H7 (cell line): ENCODE results near the gene GSX2. TPM values are rescaled to one million over a fixed set of nuclear protein-coding genes. Genes with fewer than 3 reads are reported as not detected.
"Not testable (repeated sequence)": the region's sequence is repeated elsewhere in the genome, so short reads cannot be mapped to it uniquely, and the experiment has no call there.

ENCODE experiments used
- DNase-seq: peaks from one replicate; pipeline ENCODE4 v3.0.0; 2012
- H3K27me3 ChIP-seq: 2 replicates; pipeline ENCODE4 v1.6.0; 2011; ENCODE audit warnings: mild to moderate bottlenecking, low read length; ENCODE audit not compliant: control insufficient read depth, insufficient read depth
- H3K36me3 ChIP-seq: replicated peaks from 2 replicates; pipeline ENCODE4 v1.5.1; 2011; ENCODE audit warnings: low read length; ENCODE audit not compliant: control insufficient read depth, insufficient read depth
- H3K4me3 ChIP-seq: 2 replicates; pipeline ENCODE4 v1.5.1; 2011; ENCODE audit warnings: low read depth, mild to moderate bottlenecking, control low read depth, low read length, moderate library complexity; ENCODE audit not compliant: insufficient read depth
- total RNA-seq: library from RNA; depleted of rRNA; stranded (reverse); fragments of >200 nt; shearing (Covaris generic); gene quantifications from 2 replicates; pipeline ENCODE4 v1.2.3, GENCODE V29; 2014

Gene GSX2
- total RNA-seq, 1 experiment from 2014 or later, result 0.07 TPM

DNA sequence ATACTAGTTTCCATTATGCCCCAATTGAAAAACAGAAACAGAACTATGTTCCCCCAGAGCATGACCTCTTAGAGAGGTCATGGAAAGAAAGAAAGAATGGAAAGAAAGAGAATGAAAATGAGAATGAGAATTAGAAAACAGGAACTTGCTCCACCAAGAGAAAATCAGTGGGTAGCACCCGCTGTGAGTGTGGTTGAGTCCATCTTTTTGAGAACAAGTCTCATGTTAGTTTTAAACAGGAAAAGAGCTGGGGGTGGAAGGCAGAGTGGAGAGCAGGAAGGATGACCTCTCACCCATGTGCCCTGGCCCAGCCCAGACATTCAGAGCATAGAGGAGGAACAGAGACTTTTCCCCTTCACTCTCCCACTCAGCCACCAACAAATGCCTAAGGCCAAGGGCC is 4.9 kb downstream of the GSX2 start:
- no peak for DNase-seq
- H3K4me3 ChIP-seq, result no peak overlapping the region
- no peaks in the 10 kb centered on the region for H3K36me3 ChIP-seq
- H3K27me3 ChIP-seq, result peaks cover 90% of the 10 kb centered on the region

DNA sequence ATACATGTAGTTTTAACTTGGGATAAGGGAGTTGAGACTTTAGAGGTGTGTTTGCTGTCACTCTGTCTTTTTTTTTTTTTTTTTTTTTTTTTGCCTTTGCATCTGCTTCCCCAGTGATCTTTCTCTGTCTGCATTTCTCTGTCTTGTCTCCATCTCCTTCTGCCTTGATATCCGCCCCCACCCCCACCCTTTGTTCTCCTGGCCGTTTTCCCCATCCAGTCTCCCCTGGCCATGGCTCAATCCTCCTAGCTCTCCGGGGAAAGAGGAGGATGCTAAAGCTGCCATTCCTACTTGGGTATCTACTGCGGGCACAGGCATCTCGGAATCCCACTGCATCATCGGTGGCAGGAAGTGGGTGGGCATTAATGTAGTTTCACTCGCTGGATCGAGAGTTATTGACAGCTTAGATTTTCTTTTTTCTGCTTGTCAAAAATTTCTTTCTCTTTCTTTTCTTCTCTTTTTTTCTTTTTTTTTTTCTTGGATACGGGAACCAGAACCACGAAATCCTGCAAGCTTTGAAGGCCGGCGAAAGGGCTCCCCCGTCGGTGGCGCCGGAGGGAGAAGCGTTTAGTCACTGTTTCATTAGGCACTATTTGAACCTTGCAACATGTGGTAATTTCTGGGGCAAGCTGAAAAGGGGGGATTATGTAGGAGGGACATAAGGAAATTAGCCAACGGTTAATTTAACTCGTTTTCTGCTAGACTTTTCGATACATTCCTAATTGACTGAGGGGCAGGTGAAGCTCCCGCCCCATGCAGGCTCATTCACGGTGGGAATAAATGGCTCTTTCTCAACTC is 8.2 kb downstream of the GSX2 start:
- DNase-seq, result peak; percentile 56
- Histone ChIP-seq H3K27me3 (peaks cover 74% of the 10 kb centered on the region), H3K36me3 (no peaks in the 10 kb centered on the region), H3K4me3 (no peak overlapping the region)

DNA sequence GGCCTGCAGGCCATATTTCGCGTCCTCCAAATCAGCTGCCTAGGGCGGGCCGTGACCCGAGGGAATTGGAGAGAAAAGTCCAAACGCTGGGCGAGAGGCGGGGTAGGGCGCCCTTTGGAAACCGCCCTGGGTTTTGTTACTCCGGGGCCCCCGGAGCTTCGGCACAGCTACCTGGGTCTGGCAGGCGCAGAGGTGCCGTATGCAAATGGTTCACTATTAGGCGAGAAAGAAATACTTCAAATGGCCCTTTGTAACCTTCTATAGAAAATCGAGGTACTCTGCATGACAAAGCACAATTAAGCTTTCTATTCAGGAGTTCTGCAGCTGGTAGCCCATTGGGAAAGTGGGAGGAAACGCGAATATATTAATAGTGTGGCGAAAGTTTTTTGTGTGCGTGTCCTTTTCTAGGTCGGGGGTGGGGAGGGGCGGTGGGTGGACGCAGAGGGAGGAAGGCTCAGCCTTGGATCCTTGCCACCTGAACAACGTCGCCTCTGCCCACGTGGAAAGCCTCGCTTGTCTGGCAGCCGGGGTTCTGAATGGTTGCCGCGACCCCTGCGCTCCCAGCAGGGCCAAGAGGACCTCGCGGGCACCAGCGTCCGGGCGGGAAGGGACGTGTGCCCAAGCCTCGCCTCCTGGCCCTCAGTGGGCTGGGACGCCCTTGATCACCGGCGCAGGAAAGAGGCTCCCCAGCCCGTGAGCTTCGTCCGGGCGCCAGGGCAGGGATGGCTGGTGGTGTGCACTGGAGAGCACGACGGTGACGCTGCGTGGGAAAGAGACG is 9.5 kb downstream of the GSX2 start:
- Histone ChIP-seq H3K27me3 (peaks cover 61% of the 10 kb centered on the region), H3K4me3 (peak overlapping the region; percentile 30), H3K36me3 (no peaks in the 10 kb centered on the region)
- peak; percentile 72 for DNase-seq

DNA sequence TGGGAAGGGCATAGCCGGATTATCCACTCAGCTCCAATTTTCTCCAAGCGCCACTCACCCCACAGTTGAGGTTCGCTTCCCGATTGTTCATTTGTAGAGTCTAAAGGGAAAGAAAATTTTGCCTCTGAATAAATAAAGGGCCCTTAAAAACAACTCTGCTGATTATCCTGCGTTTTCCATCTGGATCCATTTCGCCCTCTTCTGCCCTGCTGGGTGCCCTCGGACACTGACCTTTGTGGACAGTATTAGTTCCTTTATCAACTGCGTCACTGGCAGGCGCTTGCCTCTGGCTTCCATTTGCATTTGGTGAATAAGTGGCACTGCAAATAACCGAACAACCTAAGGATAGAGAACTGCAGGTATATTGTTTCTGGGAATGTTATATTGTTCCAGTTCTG is 10.1 kb downstream of the GSX2 start:
- Histone ChIP-seq H3K4me3 (peak overlapping the region; percentile 30), H3K36me3 (no peaks in the 10 kb centered on the region), H3K27me3 (peaks cover 56% of the 10 kb centered on the region)
- DNase-seq, result no peak

DNA sequence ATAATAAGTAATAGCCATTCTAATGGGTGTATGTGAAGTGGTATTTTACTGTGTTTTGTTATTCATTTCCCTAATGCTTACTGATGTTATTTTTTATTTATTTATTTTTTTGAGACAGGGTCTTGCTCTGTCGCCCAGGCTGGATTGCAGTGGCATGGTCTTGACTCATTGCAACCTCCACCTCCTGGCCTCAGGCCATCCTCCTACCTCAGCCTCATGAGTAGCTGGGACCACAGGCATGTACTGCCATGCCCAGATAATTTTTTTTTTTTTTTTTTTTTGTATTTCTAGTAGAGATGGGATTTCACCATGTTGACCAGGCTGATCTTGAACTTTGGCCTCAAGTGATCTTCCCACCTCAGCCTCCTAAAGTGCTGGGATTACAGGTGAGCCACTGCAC is 13.2 kb downstream of the GSX2 start:
- not testable (repeated sequence) for H3K36me3 ChIP-seq, DNase-seq, H3K4me3 ChIP-seq
- peaks cover 32% of the 10 kb centered on the region for H3K27me3 ChIP-seq

DNA sequence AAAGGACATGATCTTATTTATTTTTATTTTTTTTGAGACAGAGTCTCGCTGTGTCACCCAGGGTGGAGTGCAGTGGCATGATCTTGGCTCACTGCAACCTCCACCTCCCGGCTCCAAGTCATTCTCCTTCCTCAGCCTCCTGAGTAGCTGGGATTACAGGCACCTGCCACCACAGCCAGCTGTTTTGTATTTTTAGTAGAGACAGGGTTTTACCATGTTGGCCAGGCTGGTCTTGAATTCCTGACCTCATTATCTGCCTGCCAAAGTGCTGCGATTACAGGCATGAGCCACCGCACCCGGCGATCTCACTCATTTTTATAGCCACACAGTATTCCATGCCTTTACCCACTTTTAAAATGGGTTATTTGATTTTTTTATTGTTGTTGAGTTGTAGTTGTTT is 16.3 kb downstream of the GSX2 start:
- not testable (repeated sequence) for H3K4me3 ChIP-seq, H3K27me3 ChIP-seq, H3K36me3 ChIP-seq, DNase-seq

DNA sequence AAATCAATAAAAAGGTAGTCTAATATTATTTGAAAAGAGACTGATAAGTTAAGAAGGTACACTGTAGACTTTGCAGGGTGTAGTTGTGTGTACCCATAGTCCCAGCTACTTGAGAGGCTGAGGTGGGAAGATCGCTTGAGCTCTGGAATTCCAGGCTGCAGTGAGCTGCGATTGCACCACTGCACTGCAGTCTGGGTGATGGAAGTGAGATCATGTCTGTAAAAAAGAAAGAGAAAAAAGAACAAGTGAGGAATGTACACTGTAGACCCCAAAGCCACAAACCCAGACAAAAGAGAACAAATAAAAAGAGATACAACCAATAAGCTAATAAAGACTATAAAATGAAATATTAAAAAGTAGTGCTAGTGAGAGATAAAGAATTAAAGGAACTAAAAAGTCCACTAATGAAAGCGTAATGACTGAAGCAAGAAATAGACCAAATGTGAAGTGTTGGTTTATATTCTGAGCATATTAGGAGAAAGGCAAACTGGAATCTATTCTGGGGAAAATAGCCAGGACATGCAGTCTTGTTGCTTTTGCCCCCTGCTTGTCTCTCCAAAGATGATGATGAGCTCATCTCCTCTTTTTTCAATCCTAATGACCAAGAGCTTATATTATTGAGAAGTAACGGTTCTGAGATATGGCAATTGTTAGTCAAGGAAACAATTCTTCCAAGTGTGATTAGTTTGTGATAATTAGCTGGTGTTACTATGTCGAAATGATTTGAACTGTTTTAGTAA is 19.1 kb downstream of the GSX2 start:
- no peak for DNase-seq
- no peak overlapping the region for H3K4me3 ChIP-seq
- H3K36me3 ChIP-seq, result no peaks in the 10 kb centered on the region
- no peaks in the 10 kb centered on the region for H3K27me3 ChIP-seq

DNA sequence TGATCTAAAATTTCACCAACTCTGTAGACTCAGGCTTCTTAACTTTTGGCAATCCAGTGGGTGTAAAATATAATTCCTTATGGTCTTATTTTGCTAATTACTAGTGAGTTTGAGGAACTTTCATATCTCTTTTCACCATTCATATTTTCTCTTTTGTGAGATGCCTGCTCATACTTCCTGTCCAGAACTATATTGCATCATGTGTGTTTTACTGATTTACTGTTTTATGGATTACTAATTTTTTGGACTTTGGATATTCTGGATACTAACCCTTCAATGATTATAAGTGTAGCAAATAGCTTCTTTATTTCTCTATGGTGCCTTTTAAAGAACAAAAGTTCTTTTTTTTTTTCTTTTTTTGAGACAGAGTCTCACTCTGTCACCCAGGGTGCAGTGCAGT is 20.6 kb downstream of the GSX2 start:
- DNase-seq, result no peak

DNA sequence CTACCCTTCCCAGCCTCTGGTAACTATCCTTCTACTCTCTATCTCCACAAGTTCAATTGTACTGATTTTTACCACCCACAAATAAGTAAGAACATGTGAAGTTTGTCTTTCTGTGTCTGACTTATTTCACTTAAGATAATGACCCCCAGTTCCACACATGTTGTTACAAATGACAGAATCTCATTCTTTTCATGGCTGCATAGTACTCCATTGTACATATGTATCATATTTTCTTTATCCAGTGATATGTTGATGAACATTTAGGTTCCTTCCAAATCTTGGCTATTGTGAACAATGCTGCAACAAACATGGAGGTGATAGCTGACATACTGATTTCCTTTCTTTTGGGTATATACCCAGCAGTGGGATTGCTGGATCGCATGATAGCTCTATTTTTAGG is 27.7 kb downstream of the GSX2 start:
- Histone ChIP-seq H3K36me3 (no peaks in the 10 kb centered on the region), H3K27me3 (no peaks in the 10 kb centered on the region)
- no peak for DNase-seq

More for the DNA sequence above, 20.6 kb downstream of the GSX2 start:
- no peaks in the 10 kb centered on the region for H3K27me3 ChIP-seq
- H3K4me3 ChIP-seq, result no peak overlapping the region
- no peaks in the 10 kb centered on the region for H3K36me3 ChIP-seq

DNA sequence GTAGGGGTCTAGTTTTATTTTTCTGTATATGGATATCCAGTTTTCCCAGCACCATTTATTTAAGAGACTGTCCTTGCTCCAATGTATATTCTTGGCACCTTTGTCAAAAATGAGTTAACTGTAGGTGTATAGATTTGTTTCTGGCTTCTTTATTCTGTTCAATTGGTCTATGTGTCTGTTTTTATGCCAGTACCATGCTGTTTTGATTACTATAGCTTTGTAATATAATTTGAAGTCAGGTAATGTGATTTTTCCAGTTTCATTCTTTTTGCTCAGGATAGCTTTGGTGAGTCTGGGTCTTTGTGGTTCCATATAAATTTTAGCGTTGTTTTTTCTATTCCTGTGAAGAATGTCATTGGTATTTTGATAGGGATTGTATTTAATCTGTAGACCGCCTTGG is 28.7 kb downstream of the GSX2 start:
- not testable (repeated sequence) for H3K27me3 ChIP-seq, DNase-seq, H3K36me3 ChIP-seq, H3K4me3 ChIP-seq

More for the DNA sequence above, 27.7 kb downstream of the GSX2 start:
- no peak overlapping the region for H3K4me3 ChIP-seq

DNA sequence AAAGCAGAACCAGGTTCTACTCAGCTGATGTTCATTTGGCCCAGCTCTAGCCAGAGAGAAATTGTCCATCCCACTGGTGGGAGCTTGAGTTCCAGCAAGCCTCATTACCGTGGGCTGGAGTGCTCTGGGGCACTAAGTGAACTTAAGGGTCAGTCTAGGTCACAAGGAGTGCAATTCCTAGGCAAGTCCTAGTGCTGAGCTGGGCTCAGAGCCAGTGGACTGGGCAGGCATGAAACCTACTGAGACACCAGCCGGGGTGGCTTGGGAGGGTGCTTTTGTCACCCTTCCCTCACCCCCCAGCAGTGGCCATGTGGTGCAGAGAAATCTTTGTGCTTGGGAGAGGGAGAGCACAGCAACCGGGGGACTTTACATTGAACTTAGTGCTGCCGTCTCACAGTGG is 39.4 kb downstream of the GSX2 start:
- DNase-seq, result no peak
- H3K4me3 ChIP-seq, result no peak overlapping the region
- no peaks in the 10 kb centered on the region for H3K27me3 ChIP-seq
- no peaks in the 10 kb centered on the region for H3K36me3 ChIP-seq

DNA sequence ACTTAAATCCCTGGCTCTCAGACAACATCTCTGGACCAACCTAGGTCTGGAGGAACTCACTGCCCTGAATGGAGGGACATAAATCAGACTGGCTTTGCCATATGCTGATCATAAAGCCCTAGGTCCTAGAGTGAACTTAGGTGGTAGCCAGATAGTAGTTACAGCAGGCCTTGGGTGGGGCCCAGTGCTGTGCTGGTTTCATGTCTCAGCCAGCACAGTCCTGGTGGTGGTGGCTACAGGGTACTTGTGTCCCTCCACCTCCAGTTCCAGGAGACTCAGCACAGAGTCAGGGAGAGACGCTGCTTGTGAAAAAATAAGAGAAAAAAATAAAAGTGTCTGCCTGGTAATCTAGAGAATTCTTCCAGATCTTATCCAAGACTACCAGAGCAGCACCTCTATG is 40.3 kb downstream of the GSX2 start:
- no peak for DNase-seq
- Histone ChIP-seq H3K4me3 (no peak overlapping the region), H3K27me3 (no peaks in the 10 kb centered on the region), H3K36me3 (no peaks in the 10 kb centered on the region)

DNA sequence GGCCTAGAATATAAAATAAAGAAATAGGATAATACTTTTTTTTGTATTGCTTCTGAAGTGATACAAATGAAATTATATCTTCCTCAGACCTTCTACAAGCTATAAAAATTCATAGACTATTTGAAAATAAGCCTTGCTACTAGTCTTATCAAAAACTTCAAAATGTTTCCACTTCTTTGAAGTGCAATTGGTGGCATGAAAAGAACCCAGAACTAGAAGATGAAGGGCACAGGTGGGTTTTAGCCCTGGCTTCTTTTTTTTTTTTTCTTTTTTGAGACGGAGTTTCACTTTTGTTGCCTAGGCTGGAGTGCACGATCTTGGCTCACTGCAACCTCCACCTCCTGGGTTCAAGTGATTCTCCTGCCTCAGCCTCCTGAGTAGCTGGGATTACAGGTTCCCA is 44.2 kb downstream of the GSX2 start:
- no peaks in the 10 kb centered on the region for H3K36me3 ChIP-seq
- H3K27me3 ChIP-seq, result no peaks in the 10 kb centered on the region
- DNase-seq, result no peak
- no peak overlapping the region for H3K4me3 ChIP-seq

DNA sequence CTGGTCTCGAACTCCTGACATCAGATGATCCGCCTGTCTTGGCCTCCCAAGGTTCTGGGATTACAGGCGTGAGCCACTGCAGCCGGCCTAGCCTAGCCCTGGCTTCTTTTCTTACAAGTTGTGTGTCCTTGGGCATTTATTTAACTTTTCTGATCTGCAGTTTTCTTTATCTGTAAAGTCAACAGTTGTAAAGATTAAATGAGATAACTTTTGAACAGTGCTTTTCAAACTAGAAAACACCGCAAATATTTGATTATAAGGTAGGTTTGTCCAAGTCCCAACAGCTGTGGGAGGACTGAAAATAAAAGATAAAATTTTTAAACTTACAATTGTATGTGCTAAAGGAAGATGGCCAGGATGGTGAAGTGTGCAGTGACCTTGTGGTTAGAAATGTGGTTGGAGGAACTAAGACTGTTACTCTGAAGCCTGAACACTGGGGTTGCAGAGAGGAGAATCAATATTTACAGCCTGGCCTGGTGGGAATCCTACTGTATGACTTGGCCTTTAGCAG is 44.8 kb downstream of the GSX2 start:
- no peaks in the 10 kb centered on the region for H3K27me3 ChIP-seq
- H3K36me3 ChIP-seq, result no peaks in the 10 kb centered on the region
- no peak overlapping the region for H3K4me3 ChIP-seq
- no peak for DNase-seq
